GM11168 (cell line): ENCODE measurements around the gene ARHGEF5.

Experiments
- in situ Hi-C: fragments of 300-500 bp; cut with MboI; formaldehyde crosslinking; loops from one replicate; pipeline ENCODE4 v1.12.0; 2022; ENCODE audit warnings: low sequenced_read_pairs; ENCODE audit not compliant: unreplicated experiment

ARHGEF5 gene

GRCh38 chr7:144378651-144379050, 23.4 kb downstream of the ARHGEF5 start:
- in situ Hi-C loops, result loop anchor here (5.0 kb wide), 1 partner anchor 106 kb away; no protein-coding TSS in a partner anchor

GRCh38 chr7:144379776-144380384, 24.7 kb downstream of the ARHGEF5 start:
- in situ Hi-C loops, result loop anchor here (5.0 kb wide), 1 partner anchor 108 kb away; no protein-coding TSS in a partner anchor

GRCh38 chr7:144384071-144384470, 28.9 kb downstream of the ARHGEF5 start:
- in situ Hi-C loops, result no loop called here

- in situ Hi-C loops, result no loop called here
These were observed 29.5 kb downstream of the ARHGEF5 start for GRCh38 chr7:144384555-144385245.

GRCh38 chr7:144386741-144387140, 31.5 kb downstream of the ARHGEF5 start:
- in situ Hi-C loops, result no loop called here

GRCh38 chr7:144388950-144389349, 33.7 kb downstream of the ARHGEF5 start:
- in situ Hi-C loops, result no loop called here

GRCh38 chr7:144390481-144390880, 35.3 kb downstream of the ARHGEF5 start:
- in situ Hi-C loops, result no loop called here

GRCh38 chr7:144391014-144391413, 35.8 kb downstream of the ARHGEF5 start:
- in situ Hi-C loops, result no loop called here

GRCh38 chr7:144391823-144392255, 36.6 kb downstream of the ARHGEF5 start:
- in situ Hi-C loops, result no loop called here

GRCh38 chr7:144397086-144397485, 41.9 kb downstream of the ARHGEF5 start:
- in situ Hi-C loops, result no loop called here

GRCh38 chr7:144398291-144398690, 43.1 kb downstream of the ARHGEF5 start:
- in situ Hi-C loops, result no loop called here

- in situ Hi-C loops, result no loop called here
These were observed 43.7 kb downstream of the ARHGEF5 start for GRCh38 chr7:144398911-144399310.

GRCh38 chr7:144399946-144400345, 44.7 kb downstream of the ARHGEF5 start:
- in situ Hi-C loops, result no loop called here

- in situ Hi-C loops, result no loop called here
These were observed 46.3 kb downstream of the ARHGEF5 start for GRCh38 chr7:144401490-144401889.

- in situ Hi-C loops, result no loop called here
These were observed 47.9 kb downstream of the ARHGEF5 start for GRCh38 chr7:144403102-144403501.

- in situ Hi-C loops, result no loop called here
These were observed 48.5 kb downstream of the ARHGEF5 start, which contains the start of gene NOBOX for GRCh38 chr7:144403649-144404061. Gene NOBOX, minus strand, starts transcription at chr7:144403693.

- in situ Hi-C loops, result no loop called here
These were observed 49.7 kb downstream of the ARHGEF5 start for GRCh38 chr7:144404946-144405345.

GRCh38 chr7:144407266-144407931, 52.2 kb downstream of the ARHGEF5 start:
- in situ Hi-C loops, result no loop called here

- in situ Hi-C loops, result no loop called here
These were observed 52.9 kb downstream of the ARHGEF5 start for GRCh38 chr7:144408121-144408520.

- in situ Hi-C loops, result no loop called here
These were observed 55.2 kb downstream of the ARHGEF5 start for GRCh38 chr7:144410441-144410840.

- in situ Hi-C loops, result no loop called here
These were observed 59.6 kb downstream of the ARHGEF5 start for GRCh38 chr7:144414815-144415214.
